ENCODE data around the gene PITPNM2.
A peak's percentile ranks its signal among the peaks of the same experiment; 100 is the strongest.
"Not testable (repeated sequence)": the region's sequence is repeated elsewhere in the genome, so short reads cannot be mapped to it uniquely, and the experiment has no call there.

Gene PITPNM2

DNA sequence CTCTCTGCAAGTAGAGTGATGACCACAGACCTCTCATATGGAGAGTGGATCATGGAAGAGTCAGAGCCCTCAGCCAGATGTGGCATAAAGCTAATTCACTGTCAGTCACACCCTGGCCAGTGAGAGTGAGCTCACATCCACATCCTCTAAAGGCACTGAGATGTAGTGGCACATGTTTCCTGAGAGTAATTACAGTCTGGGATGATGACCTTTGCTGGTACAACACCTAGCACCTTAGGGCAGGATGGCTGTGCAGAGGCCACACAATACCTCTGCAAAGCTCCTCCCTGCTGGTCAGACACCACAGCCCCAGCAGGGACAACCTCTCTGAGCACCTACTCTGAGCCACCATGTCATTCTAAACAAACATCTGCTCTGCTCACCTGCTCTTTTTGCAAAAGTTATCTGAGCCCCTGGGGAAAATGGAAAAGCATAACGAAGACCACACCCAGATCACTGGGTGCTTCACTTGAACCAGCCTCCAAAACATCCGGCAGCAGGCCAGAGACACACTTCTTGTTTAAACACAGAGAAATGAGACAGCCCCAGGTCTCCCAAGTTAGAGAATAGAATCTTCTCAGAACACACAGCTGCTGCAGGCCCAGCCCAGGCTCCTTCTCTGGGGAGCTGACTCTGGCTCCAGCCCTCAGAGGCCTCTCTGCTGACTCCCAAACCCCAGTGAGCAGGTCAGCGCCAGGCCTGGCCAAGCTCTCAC, 30.3 kb downstream of the PITPNM2 start:
- no peak for DNase-seq (ENCODE audit: low read depth)

- no peak for DNase-seq (ENCODE audit: low read depth)
These were observed 31.1 kb downstream of the PITPNM2 start for GRCh38 chr12:123119808-123120207.

DNA sequence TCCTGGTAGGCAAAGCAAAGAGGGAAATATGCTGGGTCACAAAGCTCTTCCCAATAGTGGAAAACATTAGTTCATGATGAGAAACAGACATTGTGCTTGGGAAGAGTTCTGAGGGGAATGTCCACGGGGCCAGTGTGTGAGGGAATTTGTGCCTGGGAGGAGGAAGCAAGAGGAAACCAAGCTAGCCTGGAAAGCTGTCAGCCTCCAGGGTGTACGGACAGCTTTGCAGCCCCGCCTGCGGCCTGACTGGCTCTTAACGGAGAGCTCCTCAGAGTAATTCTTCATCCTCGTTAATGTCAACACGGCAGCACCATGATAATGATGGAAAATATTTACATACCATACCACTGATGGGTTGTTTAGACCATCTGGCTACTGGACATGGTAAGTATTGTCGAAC, 32.4 kb downstream of the PITPNM2 start:
- no peak for DNase-seq (ENCODE audit: low read depth)

DNA sequence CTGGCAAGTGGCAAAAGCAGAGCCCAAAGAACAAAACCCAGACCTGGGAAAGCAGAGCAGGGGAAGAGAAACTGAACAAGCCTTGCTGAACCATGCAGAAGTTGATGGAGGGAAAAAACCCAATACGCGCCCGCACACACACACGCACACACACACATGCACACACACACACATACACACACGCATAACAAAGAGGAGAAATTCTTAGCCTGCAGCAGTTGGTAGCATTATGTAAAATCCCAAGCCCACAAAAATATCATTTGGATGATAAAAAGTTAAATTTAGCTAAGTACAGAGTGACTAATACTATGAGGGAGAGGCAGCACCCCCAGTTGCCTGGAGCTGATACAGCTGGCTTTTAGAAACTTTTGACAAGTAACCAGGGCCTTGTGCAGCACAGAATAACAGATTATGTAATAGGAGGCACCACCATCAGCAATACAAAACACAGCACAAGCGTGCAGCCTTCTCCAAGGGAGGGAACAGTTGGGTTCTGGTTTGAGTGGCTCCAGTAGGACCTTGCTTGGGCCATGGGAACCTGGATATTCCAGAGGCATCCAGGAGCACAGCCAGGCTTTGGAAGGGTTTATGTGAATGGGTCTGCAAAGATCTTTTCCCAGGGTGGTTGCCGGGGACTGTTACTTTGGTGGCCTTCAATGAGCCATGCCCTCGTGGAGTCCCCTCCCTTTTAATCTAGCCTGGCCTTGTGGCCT, 35.3 kb downstream of the PITPNM2 start:
- peak; percentile 84 for DNase-seq (ENCODE audit: low read depth)

DNA sequence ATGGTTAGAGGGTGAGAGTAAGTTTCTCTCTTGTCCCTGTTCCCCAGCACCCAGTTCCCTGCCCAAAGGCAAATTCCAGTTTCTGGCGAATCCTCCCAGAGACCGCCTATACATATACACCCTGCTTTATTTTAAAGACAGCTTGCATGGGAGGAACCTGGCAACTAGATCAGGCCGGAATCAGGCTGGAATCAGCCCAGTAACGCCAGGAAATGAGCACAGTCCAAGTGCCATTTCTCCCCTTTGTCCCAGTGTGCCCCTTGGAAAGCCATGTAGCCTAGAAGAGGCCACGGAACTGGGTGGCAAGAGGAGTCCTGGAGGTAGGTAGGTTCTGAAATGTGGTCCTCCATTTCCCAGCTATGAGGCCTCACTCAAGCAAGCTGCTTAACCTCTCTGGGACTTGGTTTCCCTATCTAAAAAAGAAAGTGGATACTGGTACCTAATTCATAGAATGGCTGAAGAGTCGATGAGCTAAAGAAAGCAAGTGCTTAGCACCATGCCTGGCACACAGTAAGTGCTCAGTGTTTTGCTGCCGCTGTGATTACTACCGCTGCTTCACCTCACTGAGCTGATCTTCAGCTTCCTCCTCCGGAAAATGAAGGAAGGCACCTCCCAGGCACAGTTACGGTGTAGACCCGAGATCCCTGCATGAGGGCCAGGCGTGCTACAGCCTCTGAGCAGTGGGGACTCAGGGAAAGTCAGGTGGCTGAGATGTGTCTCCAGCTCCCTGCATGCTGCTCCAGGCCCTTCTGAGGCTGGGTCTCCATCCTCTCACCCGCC, 36.4 kb downstream of the PITPNM2 start:
- no peak for DNase-seq (ENCODE audit: low read depth)

- no peak for DNase-seq (ENCODE audit: low read depth)
These were observed 37.9 kb downstream of the PITPNM2 start for GRCh38 chr12:123113026-123113425.

GRCh38 chr12:123111498-123112165, 39.3 kb downstream of the PITPNM2 start:
- no peak for DNase-seq (ENCODE audit: low read depth)

DNA sequence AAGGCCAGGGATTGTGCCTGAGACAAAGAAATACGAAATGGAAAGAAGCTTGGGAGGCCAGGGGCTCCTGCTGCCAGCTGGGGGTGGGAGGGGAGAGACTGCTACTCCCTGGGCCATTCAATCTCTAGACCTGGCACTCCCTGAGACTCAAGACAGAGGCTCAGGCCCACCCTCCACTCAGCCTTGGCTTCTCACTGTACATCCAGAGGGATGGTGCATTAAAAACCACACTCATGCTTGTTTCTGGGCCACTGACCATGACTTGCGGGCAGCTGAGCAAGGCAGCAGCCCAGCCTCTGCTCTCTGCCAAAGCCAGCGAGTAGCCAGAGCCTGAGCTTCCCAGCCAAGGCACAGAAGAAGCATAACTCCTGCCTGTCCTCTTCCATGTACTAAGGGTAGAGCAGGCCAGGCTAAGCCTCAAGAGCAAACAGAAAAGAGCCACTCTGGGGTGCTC, 41.5 kb downstream of the PITPNM2 start:
- no peak for DNase-seq (ENCODE audit: low read depth)

GRCh38 chr12:123108682-123109066, 42.2 kb downstream of the PITPNM2 start:
- no peak for DNase-seq (ENCODE audit: low read depth)

DNA sequence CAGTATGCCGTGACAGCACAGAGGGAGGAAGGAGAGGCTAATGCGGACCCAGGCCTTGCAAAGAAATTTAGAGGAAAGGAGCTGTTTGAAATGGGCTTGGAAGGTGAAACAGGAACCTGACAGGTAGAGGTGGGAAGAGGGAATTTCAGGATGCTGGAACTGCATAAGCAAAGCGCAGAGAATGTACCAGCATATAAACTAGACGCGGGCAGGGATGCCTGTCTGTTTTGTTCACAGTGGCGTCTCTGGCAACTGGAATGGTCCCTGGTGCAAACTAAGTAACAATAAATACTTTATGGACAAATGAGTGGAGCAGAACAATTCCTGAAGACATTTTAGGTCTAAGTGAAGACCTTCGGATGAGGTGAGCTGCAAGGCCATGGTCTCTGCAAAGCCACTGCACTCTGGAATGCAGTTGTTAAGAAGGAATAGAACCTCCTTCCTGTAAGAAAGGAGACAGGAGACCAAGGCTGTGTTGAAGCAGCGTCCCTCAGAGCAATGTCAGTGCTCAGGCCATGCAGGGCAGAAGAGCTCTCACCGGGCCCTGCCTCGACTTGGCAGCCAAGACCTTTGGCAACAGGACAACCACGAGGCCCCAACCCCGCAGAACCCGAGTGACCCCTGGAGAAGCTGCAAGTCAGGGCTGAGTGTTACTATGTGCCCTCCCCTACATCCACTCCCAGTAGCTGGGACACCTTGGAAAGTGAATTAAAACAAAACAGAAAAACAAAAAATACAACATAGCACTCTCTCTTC, 42.8 kb downstream of the PITPNM2 start:
- no peak for DNase-seq (ENCODE audit: low read depth)

DNA sequence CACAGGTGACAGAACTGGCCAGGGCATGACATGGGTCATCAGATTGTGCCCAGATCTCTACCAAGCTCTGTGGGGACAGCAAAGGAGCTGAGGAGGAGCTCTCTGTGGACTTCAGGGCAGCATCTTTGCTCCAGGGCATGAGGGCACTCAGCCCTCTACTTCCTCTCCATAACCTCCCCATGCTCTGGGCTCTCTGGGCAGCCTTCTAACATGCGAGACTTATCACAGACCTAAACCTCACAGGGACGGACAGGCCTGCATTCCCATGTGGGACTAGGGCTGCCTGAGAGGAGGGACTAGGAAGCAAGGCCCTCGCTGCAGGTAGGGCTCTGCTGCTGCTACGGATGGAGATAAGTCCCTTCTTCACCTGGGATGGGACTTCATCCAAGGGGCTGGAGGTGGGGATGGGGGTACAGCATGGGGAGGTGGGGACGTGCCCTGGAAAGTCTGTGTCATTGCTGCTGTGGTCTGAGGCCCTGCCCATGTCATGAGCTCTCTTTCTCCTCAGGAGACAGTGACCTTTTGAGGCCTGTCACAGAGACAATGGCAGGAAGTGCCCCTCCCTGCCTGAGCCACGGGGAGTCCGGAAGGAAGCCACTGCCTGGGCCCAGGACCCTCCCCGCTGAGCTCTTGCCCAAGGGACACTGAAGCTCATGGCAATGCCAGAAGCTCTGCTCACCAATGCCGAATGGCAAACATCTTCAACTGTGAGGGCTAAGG, 44.1 kb downstream of the PITPNM2 start:
- DNase-seq (ENCODE audit: low read depth) = no peak

- no peak for DNase-seq (ENCODE audit: low read depth)
These were observed 45.6 kb downstream of the PITPNM2 start for GRCh38 chr12:123105211-123105826.

DNA sequence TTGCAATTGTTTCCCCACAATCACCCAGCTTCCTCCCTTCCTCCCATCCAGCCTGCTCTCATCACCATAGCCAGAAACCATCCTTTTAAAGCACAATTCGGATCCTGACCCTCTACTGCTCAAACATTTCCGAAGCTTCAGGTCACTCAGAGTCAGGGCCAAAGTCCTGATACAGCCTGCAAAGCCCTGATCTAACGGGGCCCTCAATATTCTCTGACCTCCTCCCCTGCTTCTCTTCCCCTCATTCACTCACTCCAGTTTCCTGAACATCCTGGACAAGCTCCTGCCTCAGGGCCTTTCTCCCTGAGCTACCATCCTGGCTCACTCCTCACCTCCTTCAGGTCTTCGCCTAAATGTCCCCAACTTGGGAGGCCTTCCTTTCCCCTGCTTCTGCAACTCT, 46.1 kb downstream of the PITPNM2 start:
- DNase-seq (ENCODE audit: low read depth) = no peak

DNA sequence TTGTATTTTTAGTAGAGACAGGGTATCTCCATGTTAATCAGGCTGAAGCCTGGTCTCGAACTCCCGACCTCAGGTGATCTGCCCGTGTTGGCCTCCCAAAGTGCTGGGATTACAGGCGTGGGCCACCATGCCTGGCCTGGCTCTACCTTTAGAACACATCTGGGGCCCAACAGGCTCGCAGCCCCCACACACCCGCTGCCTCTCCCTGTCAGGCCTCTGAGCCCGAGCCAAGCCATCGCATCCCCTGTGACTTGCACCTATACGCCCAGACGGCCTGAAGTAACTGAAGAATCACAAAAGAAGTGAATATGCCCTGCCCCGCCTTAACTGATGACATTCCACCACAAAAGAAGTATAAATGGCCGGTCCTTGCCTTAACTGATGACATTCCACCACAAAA, 46.8 kb downstream of the PITPNM2 start:
- DNase-seq (ENCODE audit: low read depth) = not testable (repeated sequence)

DNA sequence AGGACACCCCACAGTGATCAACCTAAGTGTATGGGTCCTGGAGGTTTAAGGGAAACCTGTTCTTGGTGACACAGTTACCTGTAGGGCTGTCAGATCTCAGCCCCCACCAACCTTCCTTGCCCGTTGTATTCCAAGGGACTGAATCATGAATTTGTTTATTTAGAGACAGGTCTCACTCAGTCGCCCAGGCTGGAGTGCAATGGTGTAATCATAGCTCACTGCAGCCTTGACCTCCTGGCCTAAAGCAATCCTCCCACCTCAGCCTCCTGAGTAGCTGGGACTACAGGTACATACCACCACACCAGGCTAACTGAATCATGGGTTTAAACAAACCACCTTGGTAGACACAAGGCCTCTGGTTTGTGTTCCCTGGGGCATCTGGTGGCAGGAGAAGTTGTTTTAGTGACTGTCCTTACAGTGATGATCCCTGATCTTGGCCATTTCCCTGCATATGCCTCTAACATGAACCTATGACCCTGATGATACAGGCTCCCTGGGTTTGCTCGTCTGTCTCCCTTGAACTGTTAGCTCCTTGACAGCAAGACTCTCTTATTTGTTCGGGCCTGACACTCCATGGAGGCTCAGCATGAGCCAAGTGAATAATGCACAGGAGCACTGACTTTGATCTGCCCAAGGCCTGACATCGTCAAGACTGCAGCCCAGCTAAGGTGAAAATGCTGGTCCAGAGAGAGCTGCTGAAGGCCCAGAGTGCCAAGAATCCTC, 47.9 kb downstream of the PITPNM2 start:
- DNase-seq (ENCODE audit: low read depth) = no peak

GRCh38 chr12:123102366-123102765, 48.5 kb downstream of the PITPNM2 start:
- no peak for DNase-seq (ENCODE audit: low read depth)

GRCh38 chr12:123101526-123101925, 49.4 kb downstream of the PITPNM2 start:
- DNase-seq (ENCODE audit: low read depth) = no peak
